Vagina (tissue), 2 donors: ENCODE measurements around the gene SLC28A1. TPM values are rescaled to one million over a fixed set of nuclear protein-coding genes. Genes with fewer than 3 reads are reported as not detected.
A peak's percentile ranks its signal among the peaks of the same experiment; 100 is the strongest.
"Not testable (repeated sequence)": the region's sequence is repeated elsewhere in the genome, so short reads cannot be mapped to it uniquely, and the experiment has no call there.

Source experiments
- DNase-seq, 2 donors: peaks; one replicate each; pipeline ENCODE4 v3.0.0-alpha.2; 2017; ENCODE audit errors: extremely low spot score in 2 of 2
- H3K27ac ChIP-seq: fragments of 200-600 bp; sonication (generic); one replicate; pipeline ENCODE4 v1.5.1; 2019
- H3K27me3 ChIP-seq: fragments of 200-600 bp; sonication (generic); one replicate; pipeline ENCODE4 v1.5.1; 2019
- H3K36me3 ChIP-seq, 2 donors: fragments of 200-600 bp; sonication (generic); one replicate each; pipeline ENCODE4 v1.5.1; 2017 to 2019
- H3K4me1 ChIP-seq: fragments of 200-600 bp; sonication (generic); one replicate; pipeline ENCODE4 v1.5.1; 2019
- H3K4me3 ChIP-seq, 2 donors: fragments of 200-600 bp; sonication (generic); 1 replicate in 1 of 2; 2 replicates in 1 of 2; pipeline ENCODE4 v1.5.1; 2016 to 2019
- H3K9me3 ChIP-seq: fragments of 200-600 bp; sonication (generic); one replicate; pipeline ENCODE4 v1.5.1; 2019
- POLR2A ChIP-seq, 2 donors: fragments of 450-650 bp; IDR thresholded peaks; one replicate each; pipeline ENCODE4 v1.6.1; 2017; ENCODE audit warnings: antibody characterized with exemption in 2 of 2, mild to moderate bottlenecking in 2 of 2, moderate library complexity in 2 of 2
- POLR2AphosphoS5 ChIP-seq, 2 donors: sonication (generic); formaldehyde crosslinking; IDR thresholded peaks; one replicate each; pipeline ENCODE4 v1.9.0; 2017; ENCODE audit warnings: antibody characterized with exemption in 2 of 2, mild to moderate bottlenecking in 2 of 2, low read depth in 1 of 2; ENCODE audit not compliant: insufficient read depth in 1 of 2
- intact Hi-C: fragments of 100-400 bp; cut with DNase I; formaldehyde crosslinking; loops from one replicate; pipeline ENCODE4 v1.15.1; 2023
- total RNA-seq: library from RNA; depleted of rRNA; stranded (reverse); fragments of >200 nt; gene quantifications from one replicate; pipeline ENCODE4 v1.2.3, GENCODE V29; 2016
- TF ChIP-seq, protein P1 (sequence below), 3 experiments: fragments of 450-650 bp in 2 of 3; fragments of 200-600 bp in 1 of 3; sonication (generic) in 1 of 3; IDR thresholded peaks; one replicate each; pipeline ENCODE4 v1.5.1; 2017 to 2019; ENCODE audit warnings: antibody characterized with exemption in 3 of 3, mild to moderate bottlenecking in 2 of 3, moderate library complexity in 2 of 3

SLC28A1 gene
- total RNA-seq, 1 donor from 2014 or later: not detected

- Histone ChIP-seq H3K4me1 (no peaks in the 10 kb centered on the region), H3K27me3 (no peaks in the 10 kb centered on the region), H3K9me3 (no peaks in the 10 kb centered on the region), H3K36me3 (no peaks in the 10 kb centered on the region), H3K27ac (peak overlapping the region; percentile 40), H3K4me3 (no peak overlapping the region)
- TF ChIP-seq POLR2AphosphoS5 (IDR thresholded peaks at IDR 0.05; ENCODE audit: insufficient read depth in 1 of 2, low read depth in 1 of 2) (no peak), POLR2A (IDR thresholded peaks at IDR 0.05) (no peak)
- TF ChIP-seq, protein P1, sequence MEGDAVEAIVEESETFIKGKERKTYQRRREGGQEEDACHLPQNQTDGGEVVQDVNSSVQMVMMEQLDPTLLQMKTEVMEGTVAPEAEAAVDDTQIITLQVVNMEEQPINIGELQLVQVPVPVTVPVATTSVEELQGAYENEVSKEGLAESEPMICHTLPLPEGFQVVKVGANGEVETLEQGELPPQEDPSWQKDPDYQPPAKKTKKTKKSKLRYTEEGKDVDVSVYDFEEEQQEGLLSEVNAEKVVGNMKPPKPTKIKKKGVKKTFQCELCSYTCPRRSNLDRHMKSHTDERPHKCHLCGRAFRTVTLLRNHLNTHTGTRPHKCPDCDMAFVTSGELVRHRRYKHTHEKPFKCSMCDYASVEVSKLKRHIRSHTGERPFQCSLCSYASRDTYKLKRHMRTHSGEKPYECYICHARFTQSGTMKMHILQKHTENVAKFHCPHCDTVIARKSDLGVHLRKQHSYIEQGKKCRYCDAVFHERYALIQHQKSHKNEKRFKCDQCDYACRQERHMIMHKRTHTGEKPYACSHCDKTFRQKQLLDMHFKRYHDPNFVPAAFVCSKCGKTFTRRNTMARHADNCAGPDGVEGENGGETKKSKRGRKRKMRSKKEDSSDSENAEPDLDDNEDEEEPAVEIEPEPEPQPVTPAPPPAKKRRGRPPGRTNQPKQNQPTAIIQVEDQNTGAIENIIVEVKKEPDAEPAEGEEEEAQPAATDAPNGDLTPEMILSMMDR (IDR thresholded peaks at IDR 0.05): no peak
- no peak for DNase-seq
- intact Hi-C loops: no loop called here
Measured at GRCh38 chr15:84873997-84874396, 10.5 kb upstream of the SLC28A1 start.

- Histone ChIP-seq H3K4me1 (no peaks in the 10 kb centered on the region), H3K36me3 (no peaks in the 10 kb centered on the region), H3K27me3 (no peaks in the 10 kb centered on the region), H3K9me3 (no peaks in the 10 kb centered on the region), H3K27ac (peak overlapping the region; percentile 40), H3K4me3 (no peak overlapping the region)
- intact Hi-C loops: no loop called here
- TF ChIP-seq POLR2A (IDR thresholded peaks at IDR 0.05): no peak
- TF ChIP-seq, protein P1 (IDR thresholded peaks at IDR 0.05): no peak
- no peak for TF ChIP-seq POLR2AphosphoS5 (IDR thresholded peaks at IDR 0.05; ENCODE audit: insufficient read depth in 1 of 2, low read depth in 1 of 2)
- DNase-seq: no peak
Measured at GRCh38 chr15:84874981-84875699, 9.3 kb upstream of the SLC28A1 start.

- Histone ChIP-seq H3K27ac (no peak overlapping the region), H3K9me3 (no peaks in the 10 kb centered on the region), H3K4me3 (no peak overlapping the region), H3K27me3 (no peaks in the 10 kb centered on the region), H3K36me3 (no peaks in the 10 kb centered on the region), H3K4me1 (no peaks in the 10 kb centered on the region)
- TF ChIP-seq POLR2AphosphoS5 (IDR thresholded peaks at IDR 0.05; ENCODE audit: insufficient read depth in 1 of 2, low read depth in 1 of 2): no peak
- TF ChIP-seq, protein P1 (IDR thresholded peaks at IDR 0.05): no peak
- TF ChIP-seq POLR2A (IDR thresholded peaks at IDR 0.05): no peak
- DNase-seq: no peak
- intact Hi-C loops: no loop called here
Measured at GRCh38 chr15:84876269-84876668, 8.2 kb upstream of the SLC28A1 start.

- H3K27ac ChIP-seq, DNase-seq, H3K4me1 ChIP-seq, H3K27me3 ChIP-seq, intact Hi-C loops, H3K9me3 ChIP-seq, H3K36me3 ChIP-seq, H3K4me3 ChIP-seq: not testable (repeated sequence)
Measured at GRCh38 chr15:84877701-84878100, 6.8 kb upstream of the SLC28A1 start.

GRCh38 chr15:84878504-84878903 is 6.0 kb upstream of the SLC28A1 start:
- Histone ChIP-seq H3K36me3 (no peaks in the 10 kb centered on the region), H3K27me3 (no peaks in the 10 kb centered on the region), H3K4me1 (no peaks in the 10 kb centered on the region), H3K9me3 (no peaks in the 10 kb centered on the region), H3K27ac (no peak overlapping the region), H3K4me3 (no peak overlapping the region)
- no peak for TF ChIP-seq POLR2A (IDR thresholded peaks at IDR 0.05)
- TF ChIP-seq, protein P1 (IDR thresholded peaks at IDR 0.05): peak in 2 of 3 experiments; percentile 24 to 42
- DNase-seq: no peak
- intact Hi-C loops: no loop called here
